A549 treated with AZD9567 at 1 μM for 4 hours (cell line): ENCODE data around the gene STAC2. TPM values are rescaled to one million over a fixed set of nuclear protein-coding genes. Genes with fewer than 3 reads are reported as not detected.

Source experiments
- total RNA-seq: library from RNA; stranded (reverse); fragments of 200-300 nt; extraction: Qiagen RNA extraction; gene quantifications from 5 replicates; pipeline ENCODE4 v1.2.3, GENCODE V29; 2022; ENCODE audit not compliant: insufficient read depth

STAC2 gene
- 0.58 to 1.5 TPM (median 1.2 TPM) in 5 replicates for total RNA-seq

GRCh38 chr17:39225308-39225958, at the start of gene STAC2:
STAC2 (minus strand) TSS chr17:39225945; CDS start chr17:39225502, 443 bp downstream.

GRCh38 chr17:39200070-39200879, 25.5 kb downstream of the STAC2 start, which contains the start of gene RPL19:
RPL19 (plus strand) TSS chr17:39200283; CDS start chr17:39200345, 62 bp downstream.

GRCh38 chr17:39197380-39198185, 28.2 kb downstream of the STAC2 start, which contains the start of gene CACNB1:
CACNB1 (minus strand) TSS chr17:39197669; CDS start chr17:39197495, 174 bp downstream.

GRCh38 chr17:39165841-39166349, 59.9 kb downstream of the STAC2 start, which contains the start of gene ARL5C:
ARL5C (minus strand) TSS chr17:39166161; CDS start chr17:39165760, 401 bp downstream.

Other genes with a start within 250 kb of the STAC2 start
- gene PLXDC1, start 74.3 kb downstream of the STAC2 start, total RNA-seq: 0.17 to 0.48 TPM (median 0.20 TPM) in 4 of 5 replicates, not detected in the other
- gene ARL5C, start 59.8 kb downstream of the STAC2 start, total RNA-seq: not detected in 5 replicates
- 5.1 to 7.5 TPM (median 6.1 TPM) in 5 replicates for gene CACNB1, start 28.3 kb downstream of the STAC2 start, total RNA-seq
- gene RPL19, start 25.7 kb downstream of the STAC2 start, total RNA-seq: 3,335 to 4,158 TPM (median 4,032 TPM) in 5 replicates
- 6.4 to 7.9 TPM (median 7.8 TPM) in 5 replicates for gene FBXL20, start 175.7 kb upstream of the STAC2 start, total RNA-seq
- 26.9 to 33.4 TPM (median 32.9 TPM) in 5 replicates for gene MED1, start 225.3 kb upstream of the STAC2 start, total RNA-seq
- gene CDK12, start 235.5 kb upstream of the STAC2 start, total RNA-seq: 27.3 to 38.5 TPM (median 37.1 TPM) in 5 replicates